HG03039 (cell line): ENCODE data around the gene DNAAF8.
A peak's percentile ranks its signal among the peaks of the same experiment; 100 is the strongest.

Source experiments
- ATAC-seq: cut with Tn5 transposase; IDR thresholded peaks from one replicate; pipeline ENCODE4 v1.9.1; 2021; ENCODE audit warnings: mild to moderate bottlenecking, moderate library complexity; ENCODE audit not compliant: unreplicated experiment

DNAAF8 gene

GRCh38 chr16:4734063-4734729 lies at the start of gene DNAAF8, which contains the start of gene ANKS3:
DNAAF8 (plus strand) TSS chr16:4734537; CDS start chr16:4736515, 1,978 bp downstream.
ANKS3 (minus strand) TSS chr16:4734271; CDS start chr16:4730149, 4,122 bp downstream.
- peak; percentile 72 for ATAC-seq

GRCh38 chr16:4684763-4685162 lies 49.6 kb upstream of the DNAAF8 start:
- ATAC-seq, result no peak

GRCh38 chr16:4685292-4685691 lies 49.0 kb upstream of the DNAAF8 start:
- no peak for ATAC-seq

GRCh38 chr16:4685776-4686496 lies 48.4 kb upstream of the DNAAF8 start:
- no peak for ATAC-seq

GRCh38 chr16:4686497-4687210 lies 47.7 kb upstream of the DNAAF8 start:
- no peak for ATAC-seq

GRCh38 chr16:4687416-4687815 lies 46.9 kb upstream of the DNAAF8 start:
- ATAC-seq, result no peak

GRCh38 chr16:4687946-4688673 lies 46.2 kb upstream of the DNAAF8 start:
- ATAC-seq, result no peak

GRCh38 chr16:4688674-4689045 lies 45.7 kb upstream of the DNAAF8 start:
- no peak for ATAC-seq

GRCh38 chr16:4689091-4689671 lies 45.2 kb upstream of the DNAAF8 start:
- ATAC-seq, result no peak

- ATAC-seq, result no peak
These were observed 44.3 kb upstream of the DNAAF8 start for GRCh38 chr16:4689864-4690704.

GRCh38 chr16:4690946-4691665 lies 43.2 kb upstream of the DNAAF8 start:
- no peak for ATAC-seq

- ATAC-seq, result no peak
These were observed 42.5 kb upstream of the DNAAF8 start for GRCh38 chr16:4691666-4692412.

- no peak for ATAC-seq
These were observed 41.7 kb upstream of the DNAAF8 start for GRCh38 chr16:4692460-4693295.

- ATAC-seq, result peak; percentile 90
These were observed 40.9 kb upstream of the DNAAF8 start, which contains the start of gene NUDT16L1 for GRCh38 chr16:4693296-4693955. NUDT16L1 (plus strand) TSS chr16:4693562; CDS start chr16:4693727, 165 bp downstream.

GRCh38 chr16:4693956-4694641 lies 40.2 kb upstream of the DNAAF8 start:
- ATAC-seq, result no peak
